Stimulated activated CD8-positive, alpha-beta memory T cell treated with anti-CD3 and anti-CD28 coated beads, Interleukin-15, amount 100 ng/mL, for 48 hours (primary cell): Measurements from ENCODE around the gene CLDN18.

Source experiments
- DNase-seq, 2 donors: peaks; one replicate each; pipeline ENCODE4 v3.0.0-alpha.2; 2020; ENCODE audit warnings: low read depth in 2 of 2

Gene CLDN18

DNA sequence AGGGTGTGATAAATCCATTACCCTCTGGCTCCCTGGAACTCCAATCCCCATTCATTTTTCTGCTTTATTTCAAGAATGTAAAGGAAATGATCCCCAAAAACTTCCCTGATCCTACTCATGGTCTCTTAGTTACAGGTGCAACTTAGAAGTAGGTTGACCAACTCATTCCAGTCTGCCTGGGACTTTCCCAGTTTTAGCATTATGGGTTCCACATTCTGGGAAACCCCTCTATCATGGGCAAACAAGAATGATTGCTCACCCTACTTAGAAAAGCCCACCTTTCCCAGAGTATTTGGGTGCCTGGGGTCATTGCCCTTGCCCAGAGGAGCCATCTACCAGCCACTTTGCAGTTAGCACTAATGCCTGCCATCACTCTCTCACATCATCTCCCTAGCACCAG lies 15.6 kb downstream of the CLDN18 start:
- DNase-seq, result no peak

DNA sequence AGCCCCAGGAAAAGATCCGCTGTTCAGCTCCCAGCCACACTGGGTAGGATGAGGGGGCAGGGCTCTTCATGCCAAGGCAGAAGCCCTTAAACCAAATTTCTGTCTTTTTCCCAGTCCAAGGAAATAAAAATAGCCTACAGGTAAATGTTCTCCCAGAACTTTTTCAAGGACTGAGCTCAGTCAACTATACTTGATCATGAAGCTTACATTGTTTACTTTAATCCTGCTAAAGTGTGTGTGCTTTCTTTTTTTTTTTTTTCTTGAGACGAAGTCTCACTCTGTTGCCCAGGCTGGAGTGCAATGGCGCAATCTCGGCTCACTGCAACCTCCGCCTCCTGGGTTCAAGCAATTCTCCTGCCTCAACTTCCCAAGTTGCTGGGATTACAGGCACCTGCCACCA lies 17.9 kb downstream of the CLDN18 start:
- no peak for DNase-seq

- DNase-seq, result no peak
Observed at GRCh38 chr3:138030734-138031280, 20.8 kb downstream of the CLDN18 start.

DNA sequence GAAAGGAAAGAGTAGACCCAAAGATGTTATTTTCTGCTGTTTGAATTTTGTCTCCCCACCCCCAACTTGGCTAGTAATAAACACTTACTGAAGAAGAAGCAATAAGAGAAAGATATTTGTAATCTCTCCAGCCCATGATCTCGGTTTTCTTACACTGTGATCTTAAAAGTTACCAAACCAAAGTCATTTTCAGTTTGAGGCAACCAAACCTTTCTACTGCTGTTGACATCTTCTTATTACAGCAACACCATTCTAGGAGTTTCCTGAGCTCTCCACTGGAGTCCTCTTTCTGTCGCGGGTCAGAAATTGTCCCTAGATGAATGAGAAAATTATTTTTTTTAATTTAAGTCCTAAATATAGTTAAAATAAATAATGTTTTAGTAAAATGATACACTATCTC lies 21.6 kb downstream of the CLDN18 start:
- no peak for DNase-seq

DNA sequence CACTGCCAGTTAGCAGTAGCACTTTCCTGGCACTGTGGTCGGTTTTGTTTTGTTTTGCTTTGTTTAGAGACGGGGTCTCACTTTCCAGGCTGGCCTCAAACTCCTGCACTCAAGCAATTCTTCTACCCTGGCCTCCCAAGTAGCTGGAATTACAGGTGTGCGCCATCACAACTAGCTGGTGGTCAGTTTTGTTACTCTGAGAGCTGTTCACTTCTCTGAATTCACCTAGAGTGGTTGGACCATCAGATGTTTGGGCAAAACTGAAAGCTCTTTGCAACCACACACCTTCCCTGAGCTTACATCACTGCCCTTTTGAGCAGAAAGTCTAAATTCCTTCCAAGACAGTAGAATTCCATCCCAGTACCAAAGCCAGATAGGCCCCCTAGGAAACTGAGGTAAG lies 22.6 kb downstream of the CLDN18 start:
- no peak for DNase-seq

DNA sequence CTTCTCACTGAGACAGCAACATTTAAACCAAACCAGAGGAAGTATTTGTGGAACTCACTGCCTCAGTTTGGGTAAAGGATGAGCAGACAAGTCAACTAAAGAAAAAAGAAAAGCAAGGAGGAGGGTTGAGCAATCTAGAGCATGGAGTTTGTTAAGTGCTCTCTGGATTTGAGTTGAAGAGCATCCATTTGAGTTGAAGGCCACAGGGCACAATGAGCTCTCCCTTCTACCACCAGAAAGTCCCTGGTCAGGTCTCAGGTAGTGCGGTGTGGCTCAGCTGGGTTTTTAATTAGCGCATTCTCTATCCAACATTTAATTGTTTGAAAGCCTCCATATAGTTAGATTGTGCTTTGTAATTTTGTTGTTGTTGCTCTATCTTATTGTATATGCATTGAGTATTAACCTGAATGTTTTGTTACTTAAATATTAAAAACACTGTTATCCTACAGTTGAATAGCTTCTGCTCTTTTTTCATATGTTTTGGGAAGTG lies 23.3 kb downstream of the CLDN18 start:
- DNase-seq, result no peak

DNA sequence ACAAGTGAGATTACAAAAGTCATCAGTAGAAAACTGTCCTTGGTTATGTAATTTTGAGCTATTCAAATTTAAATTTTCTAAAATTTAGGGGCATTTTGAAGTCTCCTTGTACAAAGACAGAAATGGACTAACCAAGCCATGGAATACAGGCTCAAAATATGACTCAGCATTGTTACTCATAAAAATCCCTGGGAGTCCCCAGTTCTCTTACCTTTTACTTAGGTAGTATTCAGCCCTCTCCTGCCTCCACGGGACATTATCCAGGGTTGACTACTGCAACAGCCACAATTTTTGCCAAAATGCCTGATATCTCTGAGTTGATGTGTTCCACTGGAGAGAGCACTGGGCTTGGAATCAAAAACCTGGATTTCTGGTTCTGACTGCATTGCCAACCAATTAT lies 25.0 kb downstream of the CLDN18 start:
- DNase-seq, result no peak

- no peak for DNase-seq
Observed at GRCh38 chr3:138036572-138036971, 26.6 kb downstream of the CLDN18 start.

DNA sequence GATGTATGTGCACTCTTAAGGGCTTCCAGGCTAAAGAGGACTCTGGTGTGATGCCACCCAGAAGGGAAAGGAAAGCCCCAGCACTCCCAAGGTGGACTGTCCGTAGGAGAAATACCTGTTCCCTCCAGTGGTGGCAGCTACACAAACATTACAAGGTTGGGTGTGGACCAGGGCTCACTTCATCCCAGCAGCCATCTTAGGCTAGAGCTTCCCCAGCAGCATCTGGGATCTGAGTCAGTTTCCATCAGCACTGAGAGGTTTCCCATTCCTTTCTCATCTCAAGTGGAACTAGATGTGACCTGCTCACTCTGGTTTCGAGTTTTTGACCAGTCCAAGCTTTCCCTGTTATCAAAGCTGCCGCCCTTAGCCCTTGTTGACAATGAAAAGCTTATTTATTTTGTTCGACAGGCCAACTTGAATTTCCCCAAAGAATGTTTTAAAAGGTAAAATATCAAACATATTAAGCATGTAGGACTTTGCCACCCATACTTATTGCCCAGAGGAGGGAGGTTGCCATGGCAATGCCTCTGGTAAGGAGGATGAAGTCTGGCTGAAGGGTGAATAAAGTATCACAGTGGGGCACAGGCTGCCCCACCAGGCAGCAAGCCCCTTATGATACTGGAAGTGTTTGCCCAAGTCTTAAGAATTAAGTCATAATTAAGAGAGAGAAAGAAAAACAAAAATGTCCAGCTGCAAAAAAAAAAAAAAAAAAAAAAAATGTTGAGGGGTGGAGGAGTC lies 28.9 kb downstream of the CLDN18 start:
- DNase-seq, result no peak

GRCh38 chr3:138042043-138042442 lies 32.1 kb downstream of the CLDN18 start:
- DNase-seq, result no peak

DNA sequence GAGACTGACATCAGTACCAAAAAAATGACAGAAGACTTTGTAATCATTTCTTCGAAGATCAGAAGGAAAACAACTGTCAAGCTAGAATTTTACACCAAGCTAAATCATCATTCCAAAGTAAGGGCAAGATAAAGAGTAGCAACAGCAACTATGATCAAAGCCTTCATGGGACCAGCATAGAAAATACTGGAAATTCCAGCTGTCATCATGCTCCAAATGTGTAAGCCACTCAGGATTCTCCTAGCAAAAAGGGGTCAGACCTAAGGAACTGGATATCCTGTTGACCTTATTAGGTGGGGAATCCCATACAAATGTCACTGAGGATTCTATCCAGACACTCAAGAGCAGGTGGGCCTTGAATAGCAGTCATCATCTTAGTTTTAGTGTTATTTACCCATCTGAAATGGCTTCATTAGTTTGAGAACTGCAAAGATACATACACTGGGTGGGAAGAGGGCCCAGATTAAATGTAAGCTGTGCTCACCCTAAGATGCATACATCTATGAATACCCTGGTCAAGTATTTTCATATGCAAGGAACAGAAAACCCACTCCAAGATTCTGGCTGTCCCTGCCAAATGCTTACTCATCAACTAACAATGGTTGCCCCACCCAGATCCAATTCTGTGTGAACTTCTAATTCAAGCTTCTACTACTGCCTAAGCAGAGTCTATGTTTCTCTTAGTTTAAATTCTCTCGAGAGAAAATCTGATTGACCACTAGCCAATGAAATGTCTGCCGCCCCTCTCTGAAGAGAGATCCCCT lies 33.5 kb downstream of the CLDN18 start:
- no peak for DNase-seq

DNA sequence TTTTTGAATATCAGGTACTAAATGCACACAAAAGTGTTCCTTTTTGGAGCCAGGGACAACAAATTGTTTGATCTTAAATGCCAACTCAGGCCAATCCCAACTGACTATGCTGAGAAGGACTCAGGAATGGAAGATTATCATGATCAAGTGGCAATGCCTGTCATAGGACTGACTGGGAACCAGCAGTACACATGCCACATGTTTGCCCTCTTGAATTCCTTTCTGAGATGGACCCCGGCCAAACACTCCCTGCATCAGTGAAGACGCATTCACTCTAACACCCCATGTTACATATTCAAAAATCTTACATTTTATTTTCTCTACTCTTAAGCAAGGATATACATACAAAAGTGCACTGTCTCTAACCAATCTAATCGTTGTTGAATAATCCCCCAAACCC lies 36.1 kb downstream of the CLDN18 start:
- no peak for DNase-seq

GRCh38 chr3:138046955-138047354 lies 37.0 kb downstream of the CLDN18 start:
- no peak for DNase-seq

DNA sequence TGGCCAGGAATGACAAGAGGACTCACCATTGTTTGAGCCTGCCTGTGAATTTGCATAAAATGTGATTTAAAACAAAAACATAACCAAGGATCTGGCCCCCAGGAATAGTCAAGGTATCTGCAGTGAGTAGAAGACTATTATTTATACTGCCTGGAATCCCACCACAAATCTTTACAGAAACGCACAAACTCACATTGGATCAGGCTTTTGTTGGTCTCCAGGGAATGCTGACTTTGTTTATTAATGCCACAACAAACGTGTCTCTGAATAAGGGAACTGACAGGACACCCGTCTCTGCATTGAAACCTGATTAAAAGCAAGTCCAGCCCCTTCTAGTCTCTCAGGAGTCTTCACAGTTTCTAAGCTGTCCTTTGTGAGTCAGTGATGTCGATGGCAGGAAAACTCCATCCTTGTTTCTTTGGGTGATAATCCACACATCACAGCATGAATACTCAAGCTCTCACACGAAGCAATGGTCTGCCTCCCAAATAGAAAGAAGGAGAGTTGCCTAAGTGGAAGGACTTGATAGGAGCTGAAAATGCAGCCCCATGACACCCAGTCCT lies 37.7 kb downstream of the CLDN18 start:
- no peak for DNase-seq

- DNase-seq, result no peak
Observed at GRCh38 chr3:138049157-138049919, 39.4 kb downstream of the CLDN18 start.

DNA sequence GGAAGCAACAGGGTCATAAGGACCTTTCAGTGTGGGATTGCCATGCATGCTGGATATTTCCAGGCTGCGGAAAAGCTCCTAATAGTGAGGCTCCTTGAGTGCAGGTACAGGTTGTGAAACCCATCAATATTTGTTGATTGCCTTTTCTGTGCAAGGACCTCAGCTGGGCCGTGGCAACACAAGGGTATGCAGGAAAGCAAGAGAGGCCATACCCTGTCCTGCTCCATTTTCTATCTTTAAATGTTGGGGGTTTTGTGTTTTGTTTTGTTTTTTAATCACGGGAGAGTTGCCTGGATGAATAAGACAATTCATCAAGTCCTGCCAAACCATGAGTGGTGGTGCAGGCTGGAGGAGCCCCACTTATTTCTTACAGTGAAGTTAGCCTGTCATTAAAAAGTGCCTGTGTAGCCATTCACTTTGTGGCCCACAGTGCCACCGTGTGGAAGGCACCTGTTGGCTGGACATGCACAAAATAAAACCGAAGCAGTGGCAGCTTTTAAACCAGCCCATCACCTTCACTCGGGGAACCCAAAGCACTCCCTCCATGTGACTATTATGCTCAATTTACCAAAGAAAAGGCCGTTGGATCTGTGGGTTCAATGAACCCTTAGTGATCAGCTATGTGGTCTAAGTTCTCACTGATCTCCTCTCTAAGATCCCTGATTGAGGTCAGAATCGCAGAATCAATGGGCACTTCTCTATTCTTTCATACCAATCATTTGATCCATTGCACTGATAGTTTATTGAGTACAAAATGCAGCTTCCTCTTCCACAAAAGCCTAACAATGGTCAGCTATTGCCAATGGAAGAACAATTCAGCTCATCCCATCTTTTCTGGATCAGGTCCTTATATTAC lies 42.2 kb downstream of the CLDN18 start:
- DNase-seq, result no peak

GRCh38 chr3:138054057-138054456 lies 44.1 kb downstream of the CLDN18 start:
- DNase-seq, result no peak

- no peak for DNase-seq
Observed at GRCh38 chr3:138057384-138057783, 47.4 kb downstream of the CLDN18 start.

DNA sequence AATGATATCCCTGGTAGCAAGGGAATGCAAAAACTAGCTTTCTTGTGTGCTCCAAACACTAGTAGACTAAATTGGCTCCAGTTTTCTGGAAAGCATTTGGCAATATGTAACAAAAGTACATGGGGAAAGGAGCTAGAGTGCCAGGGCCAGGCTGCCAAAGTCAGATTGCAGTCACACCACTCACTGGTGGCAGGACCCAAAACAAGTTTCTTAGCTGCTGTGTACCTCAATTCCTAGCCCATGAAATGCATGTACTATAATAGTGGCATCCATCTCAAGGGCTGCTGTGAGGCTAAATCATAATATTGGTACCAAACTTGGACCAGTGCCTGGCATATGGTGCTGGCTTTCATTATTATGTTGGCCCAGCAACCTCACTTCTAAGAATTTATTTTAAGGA lies 49.3 kb downstream of the CLDN18 start:
- DNase-seq, result no peak

DNA sequence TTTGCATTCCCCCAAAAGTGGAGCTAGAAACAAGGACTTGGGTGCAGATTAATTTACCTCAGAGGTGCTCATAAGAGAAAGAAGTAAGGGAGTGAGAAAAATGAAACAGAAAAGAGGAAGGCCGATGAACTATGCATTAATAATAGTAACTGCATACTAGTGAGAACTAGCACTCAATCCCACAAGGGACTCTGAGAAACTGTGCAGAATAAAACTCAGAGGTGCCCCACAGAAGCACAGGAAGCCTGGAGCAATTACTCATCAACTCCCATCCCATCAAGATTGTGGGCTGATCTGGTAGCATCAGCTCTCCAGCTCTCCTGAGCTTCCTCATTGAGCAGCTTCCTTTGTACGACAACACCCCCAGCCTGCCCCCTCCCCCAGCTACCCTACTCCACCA lies 50.8 kb downstream of the CLDN18 start:
- no peak for DNase-seq

DNA sequence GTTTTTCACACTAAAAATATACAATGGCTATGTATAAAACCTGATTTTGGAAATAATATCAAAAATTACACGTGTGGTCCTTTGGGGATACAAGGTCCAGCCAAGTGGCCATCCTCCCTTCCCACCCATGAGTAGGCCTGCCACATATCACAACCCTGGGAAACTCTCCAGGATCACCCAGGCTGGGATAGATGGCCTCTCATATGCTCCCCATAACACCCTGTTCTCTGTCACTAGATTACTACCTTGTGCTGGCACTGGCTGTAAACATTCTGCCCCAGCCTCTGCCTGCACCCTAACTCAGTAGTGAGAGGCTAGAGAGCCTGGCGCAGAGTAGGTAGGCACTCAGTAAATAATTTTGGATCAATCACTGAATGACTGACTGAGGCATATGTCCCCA lies 52.1 kb downstream of the CLDN18 start:
- DNase-seq, result no peak
